Measurements from ENCODE around the gene TSPAN33. TPM values are rescaled to one million over a fixed set of nuclear protein-coding genes. Genes with fewer than 3 reads are reported as not detected.

Gene TSPAN33
- total and polyA plus RNA-seq, 2 of the 13 experiments (the other 11 are each of a cell fraction or from before 2014, with no cell fraction given): 15.3 to 16.5 TPM

- TF ChIP-seq, protein P1, sequence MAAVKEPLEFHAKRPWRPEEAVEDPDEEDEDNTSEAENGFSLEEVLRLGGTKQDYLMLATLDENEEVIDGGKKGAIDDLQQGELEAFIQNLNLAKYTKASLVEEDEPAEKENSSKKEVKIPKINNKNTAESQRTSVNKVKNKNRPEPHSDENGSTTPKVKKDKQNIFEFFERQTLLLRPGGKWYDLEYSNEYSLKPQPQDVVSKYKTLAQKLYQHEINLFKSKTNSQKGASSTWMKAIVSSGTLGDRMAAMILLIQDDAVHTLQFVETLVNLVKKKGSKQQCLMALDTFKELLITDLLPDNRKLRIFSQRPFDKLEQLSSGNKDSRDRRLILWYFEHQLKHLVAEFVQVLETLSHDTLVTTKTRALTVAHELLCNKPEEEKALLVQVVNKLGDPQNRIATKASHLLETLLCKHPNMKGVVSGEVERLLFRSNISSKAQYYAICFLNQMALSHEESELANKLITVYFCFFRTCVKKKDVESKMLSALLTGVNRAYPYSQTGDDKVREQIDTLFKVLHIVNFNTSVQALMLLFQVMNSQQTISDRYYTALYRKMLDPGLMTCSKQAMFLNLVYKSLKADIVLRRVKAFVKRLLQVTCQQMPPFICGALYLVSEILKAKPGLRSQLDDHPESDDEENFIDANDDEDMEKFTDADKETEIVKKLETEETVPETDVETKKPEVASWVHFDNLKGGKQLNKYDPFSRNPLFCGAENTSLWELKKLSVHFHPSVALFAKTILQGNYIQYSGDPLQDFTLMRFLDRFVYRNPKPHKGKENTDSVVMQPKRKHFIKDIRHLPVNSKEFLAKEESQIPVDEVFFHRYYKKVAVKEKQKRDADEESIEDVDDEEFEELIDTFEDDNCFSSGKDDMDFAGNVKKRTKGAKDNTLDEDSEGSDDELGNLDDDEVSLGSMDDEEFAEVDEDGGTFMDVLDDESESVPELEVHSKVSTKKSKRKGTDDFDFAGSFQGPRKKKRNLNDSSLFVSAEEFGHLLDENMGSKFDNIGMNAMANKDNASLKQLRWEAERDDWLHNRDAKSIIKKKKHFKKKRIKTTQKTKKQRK (IDR thresholded peaks at IDR 0.05; ENCODE audit: low read length): no peak
- no peak for TF ChIP-seq ZNF670 (CRISPR knock-in tag; IDR thresholded peaks at IDR 0.05; ENCODE audit: borderline replicate concordance)
- TF ChIP-seq ZNF558 (CRISPR knock-in tag; IDR thresholded peaks at IDR 0.05; ENCODE audit: borderline replicate concordance): no peak
- no peak for TF ChIP-seq RAD21 (CRISPR knock-in tag; IDR thresholded peaks at IDR 0.05)
- TF ChIP-seq POLR2A (IDR thresholded peaks at IDR 0.05; ENCODE audit: insufficient read depth in 1 of 2, low read depth in 2 of 2, low read length in 2 of 2): peak in 1 of 2 experiments; percentile 41; a peak in 1 of 4 replicates
- TF ChIP-seq IRF1 (CRISPR knock-in tag; IDR thresholded peaks at IDR 0.05; ENCODE audit: low read depth): no peak
- TF ChIP-seq NFATC3 (CRISPR knock-in tag; IDR thresholded peaks at IDR 0.05): no peak
- TF ChIP-seq, protein P2, sequence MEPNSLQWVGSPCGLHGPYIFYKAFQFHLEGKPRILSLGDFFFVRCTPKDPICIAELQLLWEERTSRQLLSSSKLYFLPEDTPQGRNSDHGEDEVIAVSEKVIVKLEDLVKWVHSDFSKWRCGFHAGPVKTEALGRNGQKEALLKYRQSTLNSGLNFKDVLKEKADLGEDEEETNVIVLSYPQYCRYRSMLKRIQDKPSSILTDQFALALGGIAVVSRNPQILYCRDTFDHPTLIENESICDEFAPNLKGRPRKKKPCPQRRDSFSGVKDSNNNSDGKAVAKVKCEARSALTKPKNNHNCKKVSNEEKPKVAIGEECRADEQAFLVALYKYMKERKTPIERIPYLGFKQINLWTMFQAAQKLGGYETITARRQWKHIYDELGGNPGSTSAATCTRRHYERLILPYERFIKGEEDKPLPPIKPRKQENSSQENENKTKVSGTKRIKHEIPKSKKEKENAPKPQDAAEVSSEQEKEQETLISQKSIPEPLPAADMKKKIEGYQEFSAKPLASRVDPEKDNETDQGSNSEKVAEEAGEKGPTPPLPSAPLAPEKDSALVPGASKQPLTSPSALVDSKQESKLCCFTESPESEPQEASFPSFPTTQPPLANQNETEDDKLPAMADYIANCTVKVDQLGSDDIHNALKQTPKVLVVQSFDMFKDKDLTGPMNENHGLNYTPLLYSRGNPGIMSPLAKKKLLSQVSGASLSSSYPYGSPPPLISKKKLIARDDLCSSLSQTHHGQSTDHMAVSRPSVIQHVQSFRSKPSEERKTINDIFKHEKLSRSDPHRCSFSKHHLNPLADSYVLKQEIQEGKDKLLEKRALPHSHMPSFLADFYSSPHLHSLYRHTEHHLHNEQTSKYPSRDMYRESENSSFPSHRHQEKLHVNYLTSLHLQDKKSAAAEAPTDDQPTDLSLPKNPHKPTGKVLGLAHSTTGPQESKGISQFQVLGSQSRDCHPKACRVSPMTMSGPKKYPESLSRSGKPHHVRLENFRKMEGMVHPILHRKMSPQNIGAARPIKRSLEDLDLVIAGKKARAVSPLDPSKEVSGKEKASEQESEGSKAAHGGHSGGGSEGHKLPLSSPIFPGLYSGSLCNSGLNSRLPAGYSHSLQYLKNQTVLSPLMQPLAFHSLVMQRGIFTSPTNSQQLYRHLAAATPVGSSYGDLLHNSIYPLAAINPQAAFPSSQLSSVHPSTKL (CRISPR knock-in tag; IDR thresholded peaks at IDR 0.05): no peak
- TF ChIP-seq GATAD1 (CRISPR knock-in tag; IDR thresholded peaks at IDR 0.05): no peak
- no peak for TF ChIP-seq JARID2 (CRISPR knock-in tag; IDR thresholded peaks at IDR 0.05; ENCODE audit: insufficient replicate concordance)
- TF ChIP-seq, protein P3, sequence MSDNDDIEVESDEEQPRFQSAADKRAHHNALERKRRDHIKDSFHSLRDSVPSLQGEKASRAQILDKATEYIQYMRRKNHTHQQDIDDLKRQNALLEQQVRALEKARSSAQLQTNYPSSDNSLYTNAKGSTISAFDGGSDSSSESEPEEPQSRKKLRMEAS (IDR thresholded peaks at IDR 0.05): peak; percentile 60
- TF ChIP-seq HMG20A (CRISPR knock-in tag; IDR thresholded peaks at IDR 0.05; ENCODE audit: borderline replicate concordance): no peak
- TF ChIP-seq TCF7L2 (IDR thresholded peaks at IDR 0.05; ENCODE audit: low read depth, low read length): no peak
- TF ChIP-seq ZNF256 (CRISPR knock-in tag; conservative IDR thresholded peaks at IDR 0.05): no peak
- no peak for TF ChIP-seq NCOA1 (CRISPR knock-in tag; IDR thresholded peaks at IDR 0.05)
- TF ChIP-seq MZF1 (CRISPR knock-in tag; IDR thresholded peaks at IDR 0.05; ENCODE audit: borderline replicate concordance): no peak
- no peak for TF ChIP-seq KAT7 (CRISPR knock-in tag; IDR thresholded peaks at IDR 0.05; ENCODE audit: borderline replicate concordance)
- no peak for TF ChIP-seq RARG (CRISPR knock-in tag; IDR thresholded peaks at IDR 0.05; ENCODE audit: low read depth)
- TF ChIP-seq, protein P4, sequence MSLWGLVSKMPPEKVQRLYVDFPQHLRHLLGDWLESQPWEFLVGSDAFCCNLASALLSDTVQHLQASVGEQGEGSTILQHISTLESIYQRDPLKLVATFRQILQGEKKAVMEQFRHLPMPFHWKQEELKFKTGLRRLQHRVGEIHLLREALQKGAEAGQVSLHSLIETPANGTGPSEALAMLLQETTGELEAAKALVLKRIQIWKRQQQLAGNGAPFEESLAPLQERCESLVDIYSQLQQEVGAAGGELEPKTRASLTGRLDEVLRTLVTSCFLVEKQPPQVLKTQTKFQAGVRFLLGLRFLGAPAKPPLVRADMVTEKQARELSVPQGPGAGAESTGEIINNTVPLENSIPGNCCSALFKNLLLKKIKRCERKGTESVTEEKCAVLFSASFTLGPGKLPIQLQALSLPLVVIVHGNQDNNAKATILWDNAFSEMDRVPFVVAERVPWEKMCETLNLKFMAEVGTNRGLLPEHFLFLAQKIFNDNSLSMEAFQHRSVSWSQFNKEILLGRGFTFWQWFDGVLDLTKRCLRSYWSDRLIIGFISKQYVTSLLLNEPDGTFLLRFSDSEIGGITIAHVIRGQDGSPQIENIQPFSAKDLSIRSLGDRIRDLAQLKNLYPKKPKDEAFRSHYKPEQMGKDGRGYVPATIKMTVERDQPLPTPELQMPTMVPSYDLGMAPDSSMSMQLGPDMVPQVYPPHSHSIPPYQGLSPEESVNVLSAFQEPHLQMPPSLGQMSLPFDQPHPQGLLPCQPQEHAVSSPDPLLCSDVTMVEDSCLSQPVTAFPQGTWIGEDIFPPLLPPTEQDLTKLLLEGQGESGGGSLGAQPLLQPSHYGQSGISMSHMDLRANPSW (CRISPR knock-in tag; IDR thresholded peaks at IDR 0.05; ENCODE audit: borderline replicate concordance): no peak
These were observed at the start of gene TSPAN33 (continued) for GRCh38 chr7:129144095-129144833.

Measured in HepG2 (cell line).